HepG2 (cell line): ENCODE data around the gene SPACA4. TPM values are rescaled to one million over a fixed set of nuclear protein-coding genes. Genes with fewer than 3 reads are reported as not detected.
A peak's percentile ranks its signal among the peaks of the same experiment; 100 is the strongest.

Experiments used
- CCDC6 ChIP-seq: sonication (generic); formaldehyde crosslinking; IDR thresholded peaks from 2 replicates; pipeline ENCODE4 v1.8.1; 2022; ENCODE audit warnings: mild to moderate bottlenecking, missing genetic modification reagents, moderate library complexity
- HMGA1 ChIP-seq: sonication (generic); formaldehyde crosslinking; conservative IDR thresholded peaks from 2 replicates; pipeline ENCODE4 v1.4.0; 2020; ENCODE audit warnings: missing genetic modification reagents
- HNF4A ChIP-seq: sonication (generic); formaldehyde crosslinking; IDR thresholded peaks from 2 replicates; pipeline ENCODE4 v1.4.0; 2020; ENCODE audit warnings: missing genetic modification reagents
- IKZF1 ChIP-seq: fragments of 450-650 bp; IDR thresholded peaks from 2 replicates; pipeline ENCODE4 v1.7.1; 2016
- MED1 ChIP-seq: sonication (generic); formaldehyde crosslinking; IDR thresholded peaks from 2 replicates; pipeline ENCODE4 v1.4.0; 2020; ENCODE audit warnings: missing genetic modification reagents
- SALL2 ChIP-seq: sonication (generic); formaldehyde crosslinking; IDR thresholded peaks from 2 replicates; pipeline ENCODE4 v1.8.1; 2023; ENCODE audit warnings: mild to moderate bottlenecking, missing genetic modification reagents, inconsistent platforms
- SNAI1 ChIP-seq: sonication (generic); formaldehyde crosslinking; IDR thresholded peaks from 2 replicates; pipeline ENCODE4 v1.5.0; 2020; ENCODE audit warnings: mild to moderate bottlenecking, missing genetic modification reagents, borderline replicate concordance
- SRY ChIP-seq: sonication (generic); formaldehyde crosslinking; IDR thresholded peaks from 2 replicates; pipeline ENCODE4 v1.8.0; 2022; ENCODE audit warnings: mild to moderate bottlenecking, missing genetic modification reagents
- STAT5B ChIP-seq: sonication (generic); formaldehyde crosslinking; IDR thresholded peaks from 2 replicates; pipeline ENCODE4 v1.4.0; 2020; ENCODE audit warnings: missing genetic modification reagents
- ZFP82 ChIP-seq: sonication (generic); formaldehyde crosslinking; IDR thresholded peaks from 2 replicates; pipeline ENCODE4 v1.5.1; 2020; ENCODE audit warnings: mild to moderate bottlenecking, missing genetic modification reagents, borderline replicate concordance
- ZNF383 ChIP-seq: sonication (generic); formaldehyde crosslinking; IDR thresholded peaks from 2 replicates; pipeline ENCODE4 v1.4.0; 2020; ENCODE audit warnings: missing genetic modification reagents, mild to moderate bottlenecking, borderline replicate concordance
- ZNF510 ChIP-seq: sonication (generic); formaldehyde crosslinking; IDR thresholded peaks from 2 replicates; pipeline ENCODE4 v1.4.0; 2020; ENCODE audit warnings: low read depth, mild to moderate bottlenecking, missing genetic modification reagents
- ZNF720 ChIP-seq: sonication (generic); formaldehyde crosslinking; IDR thresholded peaks from 2 replicates; pipeline ENCODE4 v1.4.0; 2020; ENCODE audit warnings: missing genetic modification reagents
- ZNF782 ChIP-seq: sonication (generic); formaldehyde crosslinking; IDR thresholded peaks from 2 replicates; pipeline ENCODE4 v1.4.0; 2020; ENCODE audit warnings: missing genetic modification reagents, mild to moderate bottlenecking, borderline replicate concordance
- polyA plus RNA-seq, 8 experiments: library from polyadenylated mRNA; depleted of rRNA in 3 of 8; stranded (reverse) in 7 of 8; unstranded in 1 of 8; fragments of >200 nt; fragmentation: Illumina TruSeq in 4 of 8; extraction: Trizol in 4 of 8; gene quantifications; 2 replicates each; pipeline versions ENCODE4 v1.2.1 to v1.2.3, GENCODE V29; 2011 to 2016; ENCODE audit warnings: low read depth in 4 of 8, missing spikeins in 1 of 8, mixed read lengths in 1 of 8; ENCODE audit not compliant: insufficient read depth in 1 of 8
- total RNA-seq, 5 experiments: library from RNA; depleted of rRNA; stranded (reverse); fragments of >200 nt; fragmentation: Illumina TruSeq; extraction: Trizol; gene quantifications; 2 replicates each; pipeline ENCODE4 v1.2.3, GENCODE V29; 2016; ENCODE audit warnings: low read depth in 1 of 5
- TF ChIP-seq, protein P1 (sequence below), 2 experiments: sonication (generic) in 1 of 2; formaldehyde crosslinking in 1 of 2; IDR thresholded peaks; 2 replicates each; pipeline versions ENCODE4 v1.5.1 to v1.6.1; 2011 to 2020; ENCODE audit warnings: borderline replicate concordance in 1 of 2, low read depth in 1 of 2, low read length in 1 of 2, mild to moderate bottlenecking in 1 of 2, missing genetic modification reagents in 1 of 2, moderate library complexity in 1 of 2
- TF ChIP-seq, protein P2 (sequence below): sonication (generic); formaldehyde crosslinking; IDR thresholded peaks from 2 replicates; pipeline ENCODE4 v1.4.0; 2020; ENCODE audit warnings: mild to moderate bottlenecking, missing genetic modification reagents
- TF ChIP-seq, protein P3 (sequence below): sonication (generic); formaldehyde crosslinking; conservative IDR thresholded peaks from 2 replicates; pipeline ENCODE4 v1.4.0; 2020; ENCODE audit warnings: missing genetic modification reagents
- TF ChIP-seq, protein P4 (sequence below): sonication (generic); formaldehyde crosslinking; IDR thresholded peaks from 2 replicates; pipeline ENCODE4 v1.4.0; 2020; ENCODE audit warnings: missing genetic modification reagents, borderline replicate concordance
- TF ChIP-seq, protein P5 (sequence below): sonication (generic); formaldehyde crosslinking; conservative IDR thresholded peaks from 2 replicates; pipeline ENCODE4 v1.4.0; 2020; ENCODE audit warnings: mild to moderate bottlenecking, missing genetic modification reagents, moderate library complexity

The SPACA4 gene
- total and polyA plus RNA-seq, 2 of the 13 experiments (the other 11 are each of a cell fraction or from before 2014, with no cell fraction given) = not detected

DNA sequence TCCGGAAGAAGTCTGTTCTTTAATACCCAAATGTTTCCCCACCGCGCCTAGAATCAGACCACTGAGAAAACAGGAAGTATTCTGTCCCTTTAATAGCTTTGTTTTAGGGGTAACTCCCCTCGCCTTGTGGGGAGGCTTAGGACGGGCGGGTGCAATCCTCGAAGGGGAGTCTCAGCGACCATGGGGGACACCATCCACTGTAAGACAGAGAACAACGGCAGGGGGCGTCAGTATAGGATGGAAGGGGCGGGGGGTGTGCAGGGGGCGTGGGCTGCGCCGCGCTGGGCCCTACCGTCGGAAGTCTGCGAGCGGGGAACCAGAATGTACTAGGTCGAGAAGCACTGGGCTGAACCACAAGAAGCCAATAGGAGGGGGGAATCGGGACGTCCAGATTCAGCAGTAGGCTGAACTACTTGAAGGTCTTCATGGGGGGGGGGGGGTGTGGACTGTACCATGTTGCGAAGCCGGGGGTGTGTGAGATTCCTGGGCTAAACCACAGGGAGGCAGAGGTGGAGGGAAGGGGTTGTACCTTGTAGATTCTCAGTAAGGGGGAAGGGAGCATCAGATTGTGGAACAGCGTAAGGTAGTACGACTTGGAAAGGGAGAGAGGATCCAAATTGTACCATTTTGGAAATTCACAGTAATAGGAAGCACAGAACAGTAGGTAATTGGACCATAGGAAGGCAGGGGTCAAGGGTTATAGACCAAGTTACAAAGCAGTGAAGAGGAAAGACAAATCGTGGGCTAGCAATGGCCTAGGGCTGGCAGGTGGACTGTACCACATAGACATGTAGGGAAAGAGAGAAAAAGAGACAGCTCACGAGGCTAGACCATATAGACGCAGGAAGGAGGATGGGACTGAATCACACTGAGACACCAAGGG, 31.6 kb downstream of the SPACA4 start (continued):
- TF ChIP-seq, protein P1, sequence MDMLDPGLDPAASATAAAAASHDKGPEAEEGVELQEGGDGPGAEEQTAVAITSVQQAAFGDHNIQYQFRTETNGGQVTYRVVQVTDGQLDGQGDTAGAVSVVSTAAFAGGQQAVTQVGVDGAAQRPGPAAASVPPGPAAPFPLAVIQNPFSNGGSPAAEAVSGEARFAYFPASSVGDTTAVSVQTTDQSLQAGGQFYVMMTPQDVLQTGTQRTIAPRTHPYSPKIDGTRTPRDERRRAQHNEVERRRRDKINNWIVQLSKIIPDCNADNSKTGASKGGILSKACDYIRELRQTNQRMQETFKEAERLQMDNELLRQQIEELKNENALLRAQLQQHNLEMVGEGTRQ (IDR thresholded peaks at IDR 0.05; ENCODE audit: low read depth, low read length) = no peak
- TF ChIP-seq, protein P1 (CRISPR knock-in tag; IDR thresholded peaks at IDR 0.05; ENCODE audit: borderline replicate concordance) = no peak
- TF ChIP-seq ZNF720 (CRISPR knock-in tag) = no peak
- no peak for TF ChIP-seq SRY (CRISPR knock-in tag)
- TF ChIP-seq ZNF782 (CRISPR knock-in tag) = no peak
- TF ChIP-seq, protein P2, sequence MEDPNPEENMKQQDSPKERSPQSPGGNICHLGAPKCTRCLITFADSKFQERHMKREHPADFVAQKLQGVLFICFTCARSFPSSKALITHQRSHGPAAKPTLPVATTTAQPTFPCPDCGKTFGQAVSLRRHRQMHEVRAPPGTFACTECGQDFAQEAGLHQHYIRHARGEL (CRISPR knock-in tag) = no peak
- no peak for TF ChIP-seq SNAI1 (CRISPR knock-in tag)
- TF ChIP-seq CCDC6 (CRISPR knock-in tag) = no peak
- no peak for TF ChIP-seq STAT5B
- TF ChIP-seq HMGA1 (CRISPR knock-in tag) = no peak
- TF ChIP-seq ZNF383 = no peak
- TF ChIP-seq, protein P3, sequence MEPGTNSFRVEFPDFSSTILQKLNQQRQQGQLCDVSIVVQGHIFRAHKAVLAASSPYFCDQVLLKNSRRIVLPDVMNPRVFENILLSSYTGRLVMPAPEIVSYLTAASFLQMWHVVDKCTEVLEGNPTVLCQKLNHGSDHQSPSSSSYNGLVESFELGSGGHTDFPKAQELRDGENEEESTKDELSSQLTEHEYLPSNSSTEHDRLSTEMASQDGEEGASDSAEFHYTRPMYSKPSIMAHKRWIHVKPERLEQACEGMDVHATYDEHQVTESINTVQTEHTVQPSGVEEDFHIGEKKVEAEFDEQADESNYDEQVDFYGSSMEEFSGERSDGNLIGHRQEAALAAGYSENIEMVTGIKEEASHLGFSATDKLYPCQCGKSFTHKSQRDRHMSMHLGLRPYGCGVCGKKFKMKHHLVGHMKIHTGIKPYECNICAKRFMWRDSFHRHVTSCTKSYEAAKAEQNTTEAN (CRISPR knock-in tag) = no peak
- TF ChIP-seq, protein P4, sequence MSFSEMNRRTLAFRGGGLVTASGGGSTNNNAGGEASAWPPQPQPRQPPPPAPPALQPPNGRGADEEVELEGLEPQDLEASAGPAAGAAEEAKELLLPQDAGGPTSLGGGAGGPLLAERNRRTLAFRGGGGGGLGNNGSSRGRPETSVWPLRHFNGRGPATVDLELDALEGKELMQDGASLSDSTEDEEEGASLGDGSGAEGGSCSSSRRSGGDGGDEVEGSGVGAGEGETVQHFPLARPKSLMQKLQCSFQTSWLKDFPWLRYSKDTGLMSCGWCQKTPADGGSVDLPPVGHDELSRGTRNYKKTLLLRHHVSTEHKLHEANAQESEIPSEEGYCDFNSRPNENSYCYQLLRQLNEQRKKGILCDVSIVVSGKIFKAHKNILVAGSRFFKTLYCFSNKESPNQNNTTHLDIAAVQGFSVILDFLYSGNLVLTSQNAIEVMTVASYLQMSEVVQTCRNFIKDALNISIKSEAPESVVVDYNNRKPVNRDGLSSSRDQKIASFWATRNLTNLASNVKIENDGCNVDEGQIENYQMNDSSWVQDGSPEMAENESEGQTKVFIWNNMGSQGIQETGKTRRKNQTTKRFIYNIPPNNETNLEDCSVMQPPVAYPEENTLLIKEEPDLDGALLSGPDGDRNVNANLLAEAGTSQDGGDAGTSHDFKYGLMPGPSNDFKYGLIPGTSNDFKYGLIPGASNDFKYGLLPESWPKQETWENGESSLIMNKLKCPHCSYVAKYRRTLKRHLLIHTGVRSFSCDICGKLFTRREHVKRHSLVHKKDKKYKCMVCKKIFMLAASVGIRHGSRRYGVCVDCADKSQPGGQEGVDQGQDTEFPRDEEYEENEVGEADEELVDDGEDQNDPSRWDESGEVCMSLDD = no peak
- TF ChIP-seq SALL2 (CRISPR knock-in tag) = no peak
- no peak for TF ChIP-seq IKZF1
- TF ChIP-seq, protein P5, sequence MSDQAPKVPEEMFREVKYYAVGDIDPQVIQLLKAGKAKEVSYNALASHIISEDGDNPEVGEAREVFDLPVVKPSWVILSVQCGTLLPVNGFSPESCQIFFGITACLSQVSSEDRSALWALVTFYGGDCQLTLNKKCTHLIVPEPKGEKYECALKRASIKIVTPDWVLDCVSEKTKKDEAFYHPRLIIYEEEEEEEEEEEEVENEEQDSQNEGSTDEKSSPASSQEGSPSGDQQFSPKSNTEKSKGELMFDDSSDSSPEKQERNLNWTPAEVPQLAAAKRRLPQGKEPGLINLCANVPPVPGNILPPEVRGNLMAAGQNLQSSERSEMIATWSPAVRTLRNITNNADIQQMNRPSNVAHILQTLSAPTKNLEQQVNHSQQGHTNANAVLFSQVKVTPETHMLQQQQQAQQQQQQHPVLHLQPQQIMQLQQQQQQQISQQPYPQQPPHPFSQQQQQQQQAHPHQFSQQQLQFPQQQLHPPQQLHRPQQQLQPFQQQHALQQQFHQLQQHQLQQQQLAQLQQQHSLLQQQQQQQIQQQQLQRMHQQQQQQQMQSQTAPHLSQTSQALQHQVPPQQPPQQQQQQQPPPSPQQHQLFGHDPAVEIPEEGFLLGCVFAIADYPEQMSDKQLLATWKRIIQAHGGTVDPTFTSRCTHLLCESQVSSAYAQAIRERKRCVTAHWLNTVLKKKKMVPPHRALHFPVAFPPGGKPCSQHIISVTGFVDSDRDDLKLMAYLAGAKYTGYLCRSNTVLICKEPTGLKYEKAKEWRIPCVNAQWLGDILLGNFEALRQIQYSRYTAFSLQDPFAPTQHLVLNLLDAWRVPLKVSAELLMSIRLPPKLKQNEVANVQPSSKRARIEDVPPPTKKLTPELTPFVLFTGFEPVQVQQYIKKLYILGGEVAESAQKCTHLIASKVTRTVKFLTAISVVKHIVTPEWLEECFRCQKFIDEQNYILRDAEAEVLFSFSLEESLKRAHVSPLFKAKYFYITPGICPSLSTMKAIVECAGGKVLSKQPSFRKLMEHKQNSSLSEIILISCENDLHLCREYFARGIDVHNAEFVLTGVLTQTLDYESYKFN (CRISPR knock-in tag) = no peak
- TF ChIP-seq MED1 = no peak
- TF ChIP-seq ZFP82 (CRISPR knock-in tag) = no peak
- peak; percentile 18; the same call in 1 of the 2 replicates for TF ChIP-seq HNF4A (CRISPR knock-in tag)
- TF ChIP-seq ZNF510 (CRISPR knock-in tag) = 0 out of 2 replicates have a peak, but pooled peaks have one; percentile 1
